Cardiac muscle cell (in vitro differentiated cells and primary cell): ENCODE measurements around the gene MTURN. TPM values are rescaled to one million over a fixed set of nuclear protein-coding genes. Genes with fewer than 3 reads are reported as not detected.
A peak's percentile ranks its signal among the peaks of the same experiment; 100 is the strongest.

Source experiments
- DNase-seq, 2 donors: peaks; one replicate each; pipeline versions ENCODE4 v3.0.0 to v3.0.0-alpha.2; 2010 to 2017; ENCODE audit warnings: low read depth in 1 of 2, low spot score in 1 of 2
- H3K27ac ChIP-seq: fragments of 200-600 bp; sonication (generic); 2 replicates; pipeline ENCODE4 v1.5.1; 2016
- H3K27me3 ChIP-seq: fragments of 200-600 bp; sonication (generic); 2 replicates; pipeline ENCODE4 v1.6.0; 2016; ENCODE audit warnings: control low read depth
- H3K36me3 ChIP-seq: fragments of 200-600 bp; sonication (generic); 2 replicates; pipeline ENCODE4 v1.5.1; 2016; ENCODE audit warnings: control low read depth
- H3K4me1 ChIP-seq: fragments of 200-600 bp; sonication (generic); 2 replicates; pipeline ENCODE4 v1.8.1; 2017; ENCODE audit warnings: low read depth, mild to moderate bottlenecking, mixed run types
- H3K4me3 ChIP-seq: fragments of 200-600 bp; sonication (generic); 2 replicates; pipeline ENCODE4 v1.5.1; 2016; ENCODE audit warnings: mild to moderate bottlenecking
- H3K9me3 ChIP-seq: fragments of 200-600 bp; sonication (generic); 2 replicates; pipeline ENCODE4 v1.5.1; 2017; ENCODE audit warnings: low read depth, mild to moderate bottlenecking, control low read depth
- polyA plus RNA-seq: library from polyadenylated mRNA; unstranded; fragments of >200 nt; fragmentation: Nextera tagmentation; extraction: Ambion mirVana; gene quantifications from 2 replicates; pipeline ENCODE4 v1.2.1, GENCODE V29; 2016
- total RNA-seq: library from RNA; depleted of rRNA; stranded (reverse); fragments of >200 nt; gene quantifications from 2 replicates; pipeline ENCODE4 v1.2.3, GENCODE V29; 2016
- TF ChIP-seq, protein P1 (sequence below): IDR thresholded peaks from 2 replicates; pipeline ENCODE4 v1.5.1; 2012; ENCODE audit warnings: low read depth, mild to moderate bottlenecking, low read length

Gene MTURN
- total and polyA plus RNA-seq, 2 experiments from 2014 or later = 11.2 to 39.3 TPM

DNA sequence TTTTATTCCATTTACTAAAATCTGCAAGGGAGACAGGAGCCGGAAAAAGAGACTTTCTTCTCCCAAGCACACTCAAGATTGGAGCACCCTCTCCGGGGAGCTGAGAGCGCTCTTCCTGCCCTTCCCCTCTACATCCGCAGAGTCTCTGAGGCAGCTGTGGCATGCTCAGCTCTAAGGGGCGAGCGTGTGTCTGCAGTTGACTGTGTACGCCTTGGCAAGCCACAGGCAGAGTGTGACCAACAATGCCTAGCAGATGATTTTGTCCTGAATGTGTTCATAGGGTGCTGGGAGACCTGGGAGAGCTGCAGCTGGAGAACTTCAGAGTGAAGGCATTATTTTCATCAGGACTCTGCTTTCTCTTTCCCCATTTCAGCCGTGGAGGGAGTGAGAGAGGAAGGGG is 20.7 kb downstream of the MTURN start:
- no peak overlapping the region for H3K27ac ChIP-seq

DNA sequence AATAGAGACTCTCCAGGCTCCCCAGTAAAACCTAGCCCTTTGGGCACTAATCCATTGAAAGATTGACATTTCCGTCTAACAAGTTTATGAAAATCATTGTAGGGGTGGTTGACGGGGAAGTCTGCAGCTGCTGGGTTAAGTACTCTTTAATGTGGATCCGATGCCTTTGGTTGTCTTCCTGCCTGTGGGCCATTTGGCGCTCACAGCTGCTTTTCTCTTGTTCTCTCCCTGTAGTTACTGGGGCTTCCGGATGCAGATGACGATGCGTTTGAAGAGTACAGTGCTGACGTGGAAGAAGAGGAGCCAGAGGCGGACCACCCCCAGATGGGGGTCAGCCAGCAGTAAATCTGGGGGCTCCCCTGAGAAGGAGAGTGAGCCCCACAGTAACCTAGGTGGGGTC is 22.4 kb downstream of the MTURN start:
- TF ChIP-seq, protein P1, sequence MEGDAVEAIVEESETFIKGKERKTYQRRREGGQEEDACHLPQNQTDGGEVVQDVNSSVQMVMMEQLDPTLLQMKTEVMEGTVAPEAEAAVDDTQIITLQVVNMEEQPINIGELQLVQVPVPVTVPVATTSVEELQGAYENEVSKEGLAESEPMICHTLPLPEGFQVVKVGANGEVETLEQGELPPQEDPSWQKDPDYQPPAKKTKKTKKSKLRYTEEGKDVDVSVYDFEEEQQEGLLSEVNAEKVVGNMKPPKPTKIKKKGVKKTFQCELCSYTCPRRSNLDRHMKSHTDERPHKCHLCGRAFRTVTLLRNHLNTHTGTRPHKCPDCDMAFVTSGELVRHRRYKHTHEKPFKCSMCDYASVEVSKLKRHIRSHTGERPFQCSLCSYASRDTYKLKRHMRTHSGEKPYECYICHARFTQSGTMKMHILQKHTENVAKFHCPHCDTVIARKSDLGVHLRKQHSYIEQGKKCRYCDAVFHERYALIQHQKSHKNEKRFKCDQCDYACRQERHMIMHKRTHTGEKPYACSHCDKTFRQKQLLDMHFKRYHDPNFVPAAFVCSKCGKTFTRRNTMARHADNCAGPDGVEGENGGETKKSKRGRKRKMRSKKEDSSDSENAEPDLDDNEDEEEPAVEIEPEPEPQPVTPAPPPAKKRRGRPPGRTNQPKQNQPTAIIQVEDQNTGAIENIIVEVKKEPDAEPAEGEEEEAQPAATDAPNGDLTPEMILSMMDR = no peak
- DNase-seq = no peak
- no peak overlapping the region for H3K4me3 ChIP-seq
- no peaks in the 10 kb centered on the region for H3K27me3 ChIP-seq
- no peaks in the 10 kb centered on the region for H3K36me3 ChIP-seq
- peaks cover 20% of the 10 kb centered on the region for H3K4me1 ChIP-seq
- H3K9me3 ChIP-seq = no peaks in the 10 kb centered on the region
- no peak overlapping the region for H3K27ac ChIP-seq

More for the DNA sequence above, 20.7 kb downstream of the MTURN start:
- Histone ChIP-seq H3K9me3 (no peaks in the 10 kb centered on the region), H3K4me1 (peaks cover 10% of the 10 kb centered on the region), H3K4me3 (no peak overlapping the region), H3K27me3 (no peaks in the 10 kb centered on the region), H3K36me3 (no peaks in the 10 kb centered on the region)
- TF ChIP-seq, protein P1 = no peak
- DNase-seq = no peak

DNA sequence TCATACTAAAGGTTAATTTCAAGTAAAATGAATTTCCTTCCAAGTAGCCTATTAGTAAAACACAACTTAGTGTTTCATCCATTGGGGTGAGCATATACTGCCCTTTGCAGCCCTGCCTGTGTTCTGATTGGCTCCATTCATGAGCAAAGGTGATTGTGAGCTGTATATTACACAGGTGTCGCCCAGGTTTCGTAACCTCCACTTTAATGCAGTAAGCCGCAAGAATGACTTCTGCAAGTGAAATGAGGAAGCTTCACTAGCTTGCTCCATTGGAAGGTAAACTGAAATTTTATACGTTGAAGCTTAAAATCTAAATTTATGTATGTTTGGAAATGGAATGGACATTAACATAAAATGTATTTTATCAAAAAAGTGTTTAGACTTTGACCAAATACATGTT is 24.4 kb downstream of the MTURN start:
- Histone ChIP-seq H3K9me3 (no peaks in the 10 kb centered on the region), H3K36me3 (no peaks in the 10 kb centered on the region), H3K27me3 (no peaks in the 10 kb centered on the region), H3K4me3 (no peak overlapping the region), H3K4me1 (peaks cover 37% of the 10 kb centered on the region), H3K27ac (no peak overlapping the region)
- no peak for DNase-seq
- TF ChIP-seq, protein P1 = no peak

DNA sequence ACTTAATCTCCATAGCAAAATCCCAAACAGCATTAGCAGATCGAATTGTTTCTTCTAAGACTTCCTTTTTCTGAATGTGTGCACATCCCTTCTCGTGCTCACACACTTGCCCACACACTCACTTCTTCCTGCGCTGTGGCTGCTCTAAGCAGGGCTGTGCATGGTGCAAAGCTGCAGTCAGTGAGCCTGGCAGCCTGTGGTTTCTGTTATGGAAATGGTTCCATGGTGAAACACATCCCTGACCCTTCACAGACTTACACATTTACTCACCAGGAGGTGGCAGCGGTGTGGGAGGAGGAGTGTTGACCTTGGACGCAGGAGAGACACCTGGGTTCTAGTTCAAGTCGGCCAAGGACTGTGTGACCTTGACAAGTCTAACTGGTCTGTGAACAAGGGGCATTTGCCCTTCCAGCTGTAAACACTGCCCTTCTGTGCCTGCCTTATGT is 24.9 kb downstream of the MTURN start:
- Histone ChIP-seq H3K36me3 (no peaks in the 10 kb centered on the region), H3K4me1 (peaks cover 37% of the 10 kb centered on the region), H3K4me3 (no peak overlapping the region), H3K27ac (no peak overlapping the region), H3K9me3 (no peaks in the 10 kb centered on the region), H3K27me3 (no peaks in the 10 kb centered on the region)
- DNase-seq = peak; percentile 30 to 46
- TF ChIP-seq, protein P1 = peak; percentile 29

DNA sequence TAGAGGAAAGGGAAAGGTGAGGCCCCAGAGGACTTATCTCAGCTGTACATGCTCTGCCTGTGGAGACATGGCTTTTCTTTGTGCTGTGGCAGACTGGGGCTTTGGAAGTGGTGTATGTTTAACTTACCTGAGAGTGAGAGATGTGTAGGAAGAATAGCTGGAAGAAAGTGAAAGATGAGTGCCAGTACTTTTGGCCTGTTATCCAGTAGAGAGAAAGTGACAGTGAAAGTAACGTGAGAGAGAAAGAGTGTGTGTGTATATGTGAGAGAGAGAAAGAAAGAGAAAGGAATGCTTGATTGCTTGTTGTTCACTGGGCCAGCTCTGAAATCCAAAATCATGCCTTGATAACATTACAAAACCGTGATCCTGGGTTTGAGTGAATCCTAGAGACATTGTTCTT is 25.5 kb downstream of the MTURN start:
- Histone ChIP-seq H3K27me3 (no peaks in the 10 kb centered on the region), H3K36me3 (no peaks in the 10 kb centered on the region), H3K4me3 (no peak overlapping the region), H3K27ac (no peak overlapping the region), H3K9me3 (no peaks in the 10 kb centered on the region), H3K4me1 (peaks cover 37% of the 10 kb centered on the region)
- no peak for DNase-seq
- TF ChIP-seq, protein P1 = no peak

DNA sequence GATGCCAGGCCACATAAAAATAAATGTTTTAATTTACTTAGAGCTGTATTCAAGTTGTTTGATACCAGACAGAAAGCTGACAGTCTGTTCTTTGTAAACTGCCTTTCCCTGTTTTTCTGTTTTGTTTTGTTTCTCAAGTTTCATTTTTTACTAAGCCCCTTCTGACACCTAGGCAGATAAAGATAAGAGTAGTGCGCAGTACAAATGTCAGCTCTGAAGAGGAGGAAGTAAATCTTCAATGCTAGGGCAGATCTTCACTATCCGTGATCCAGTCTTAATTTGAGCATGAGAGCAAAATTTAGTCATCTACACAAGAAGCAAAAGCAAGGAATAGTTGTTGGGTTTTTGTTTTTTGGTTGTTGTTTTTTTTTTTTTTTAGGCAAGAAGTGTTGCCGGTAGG is 27.3 kb downstream of the MTURN start:
- Histone ChIP-seq H3K36me3 (no peaks in the 10 kb centered on the region), H3K27ac (no peak overlapping the region), H3K27me3 (no peaks in the 10 kb centered on the region), H3K4me1 (peaks cover 45% of the 10 kb centered on the region), H3K9me3 (no peaks in the 10 kb centered on the region), H3K4me3 (no peak overlapping the region)
- no peak for DNase-seq
- TF ChIP-seq, protein P1 = no peak
